NCI-H510A (cell line): ENCODE measurements around the gene RNF217.
A peak's percentile ranks its signal among the peaks of the same experiment; 100 is the strongest.
"Not testable (repeated sequence)": the region's sequence is repeated elsewhere in the genome, so short reads cannot be mapped to it uniquely, and the experiment has no call there.

ENCODE experiments used
- DNase-seq: peaks from one replicate; lab custom pipeline; 2025; lab: John Stamatoyannopoulos, UW

Gene RNF217

DNA sequence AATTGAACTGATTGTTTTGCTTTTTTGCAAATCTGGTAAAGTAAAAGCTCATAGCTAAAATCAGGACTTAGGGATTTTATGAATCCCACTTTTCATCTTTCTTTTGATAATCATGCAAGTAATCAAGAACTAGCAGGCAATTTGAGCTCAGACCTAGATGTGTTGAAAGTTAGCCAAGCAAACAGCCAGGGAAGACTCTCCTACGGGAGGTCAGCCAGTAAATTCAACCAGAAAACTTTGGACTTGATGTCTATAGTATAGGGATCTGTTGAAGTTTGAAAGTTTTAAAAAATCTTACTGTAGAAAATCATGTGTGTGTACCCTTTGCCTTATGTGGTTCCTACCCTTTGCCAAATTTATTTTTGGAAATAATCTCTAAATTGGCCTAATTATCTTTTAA, 96.3 kb downstream of the RNF217 start:
- DNase-seq: no peak

DNA sequence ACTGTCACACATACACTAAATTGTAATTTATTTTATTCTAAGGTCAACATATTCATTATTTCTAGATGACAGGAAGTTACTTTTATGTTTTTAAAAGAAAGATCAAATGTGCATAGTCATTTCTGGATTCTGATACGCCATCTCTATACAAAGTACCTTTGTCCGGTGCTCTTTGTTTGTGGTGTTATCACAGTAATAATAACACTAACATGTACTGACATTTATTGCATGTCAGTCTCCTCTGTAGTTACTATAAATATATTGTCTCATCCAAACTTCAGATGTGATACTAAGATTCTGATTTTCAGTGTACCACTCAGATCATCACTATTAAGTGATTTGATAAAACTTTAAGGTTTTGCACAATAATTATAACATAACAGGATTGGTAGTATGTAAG, 101.1 kb downstream of the RNF217 start:
- no peak for DNase-seq

DNA sequence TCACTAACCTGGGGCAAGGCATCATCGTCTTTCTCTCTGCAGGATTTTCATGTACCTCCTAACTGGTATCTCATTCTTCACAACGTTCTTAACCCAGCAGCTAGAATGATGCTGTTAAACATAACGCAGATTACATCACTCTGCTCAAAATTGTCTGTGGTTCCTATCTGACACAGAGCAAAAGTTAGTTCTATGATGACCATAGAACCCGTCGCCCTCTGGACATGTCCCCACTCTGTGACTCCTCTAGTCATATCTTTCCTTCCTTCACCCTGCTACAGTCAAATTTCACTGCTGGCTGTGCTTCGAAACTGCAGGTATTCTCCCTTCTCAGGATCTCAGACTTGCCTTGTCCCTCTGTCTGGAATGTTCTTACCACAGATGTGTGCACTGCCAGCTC, 103.9 kb downstream of the RNF217 start:
- DNase-seq: no peak

DNA sequence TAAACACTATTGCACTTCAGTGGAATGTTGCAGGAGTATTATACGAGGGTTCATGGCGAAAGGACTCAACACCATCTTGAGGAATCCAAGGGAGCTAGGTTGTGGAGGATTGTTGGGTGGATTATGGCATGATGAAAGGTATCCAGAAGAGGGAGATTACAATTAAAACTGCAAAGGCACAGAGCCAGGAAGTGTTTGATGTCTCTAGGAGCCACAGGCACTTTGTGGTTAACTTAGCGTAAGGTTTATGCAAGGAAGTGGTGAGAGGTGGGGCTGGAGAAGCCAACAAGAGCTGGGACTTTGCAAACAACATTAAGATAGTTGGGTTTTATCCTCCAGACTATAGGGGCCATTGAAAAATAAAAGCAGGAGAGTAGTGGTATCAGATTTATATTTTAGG, 104.7 kb downstream of the RNF217 start:
- no peak for DNase-seq

DNA sequence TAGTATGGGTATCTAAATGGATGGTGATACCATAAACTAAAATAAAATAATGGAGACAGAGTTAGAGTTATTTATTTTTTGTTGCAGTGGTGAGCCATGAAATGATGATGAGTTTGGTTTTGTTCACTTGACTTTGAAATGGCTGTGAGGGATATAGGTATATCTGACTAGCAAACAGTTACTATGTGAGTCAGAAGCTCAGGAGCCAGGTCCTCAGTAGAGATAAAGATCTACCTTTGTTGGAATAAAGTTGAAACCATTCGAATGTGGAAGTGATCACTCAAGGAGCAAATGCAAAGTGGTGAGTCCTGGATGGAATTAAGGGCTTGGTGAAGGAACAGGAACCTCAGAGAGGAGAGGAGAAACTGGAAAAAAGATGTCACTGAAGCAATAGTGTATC, 105.3 kb downstream of the RNF217 start:
- no peak for DNase-seq

DNA sequence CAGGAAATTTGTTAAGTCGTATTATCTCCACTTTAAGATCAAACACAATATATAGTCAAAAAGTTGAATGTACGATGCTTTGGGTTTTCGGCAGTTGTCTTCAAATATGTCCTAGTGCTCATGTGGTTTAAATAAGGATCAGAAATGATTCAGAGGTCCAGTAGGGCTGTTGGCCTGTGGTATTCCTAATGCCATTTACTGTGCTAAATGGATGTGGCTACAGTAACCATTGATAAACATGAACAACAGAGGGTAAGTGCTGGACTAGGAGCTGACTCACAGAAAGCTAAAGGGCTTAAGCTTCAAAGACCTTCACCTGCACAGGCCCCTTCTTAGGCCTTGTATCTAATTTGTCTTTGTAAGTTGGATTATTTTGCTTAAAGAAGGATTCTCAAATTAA, 110.8 kb downstream of the RNF217 start:
- no peak for DNase-seq

DNA sequence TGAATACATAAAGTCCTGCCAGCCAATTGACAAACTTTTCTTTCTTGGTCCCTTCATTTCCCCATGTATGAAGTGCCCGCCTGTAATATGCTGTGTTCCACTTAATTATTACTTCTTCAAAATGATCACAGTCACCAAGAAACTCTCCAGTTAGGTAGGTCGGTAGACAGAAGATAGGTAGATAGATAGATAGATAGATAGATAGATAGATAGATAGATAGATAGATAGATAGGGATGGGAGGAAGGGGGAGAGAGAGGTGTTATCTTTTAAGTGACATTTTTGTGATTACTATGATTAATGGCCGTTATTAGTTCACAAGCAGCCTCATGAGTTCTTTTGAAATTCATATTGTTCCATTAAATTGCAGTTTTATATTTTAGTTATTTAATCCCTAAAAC, 111.9 kb downstream of the RNF217 start:
- no peak for DNase-seq

DNA sequence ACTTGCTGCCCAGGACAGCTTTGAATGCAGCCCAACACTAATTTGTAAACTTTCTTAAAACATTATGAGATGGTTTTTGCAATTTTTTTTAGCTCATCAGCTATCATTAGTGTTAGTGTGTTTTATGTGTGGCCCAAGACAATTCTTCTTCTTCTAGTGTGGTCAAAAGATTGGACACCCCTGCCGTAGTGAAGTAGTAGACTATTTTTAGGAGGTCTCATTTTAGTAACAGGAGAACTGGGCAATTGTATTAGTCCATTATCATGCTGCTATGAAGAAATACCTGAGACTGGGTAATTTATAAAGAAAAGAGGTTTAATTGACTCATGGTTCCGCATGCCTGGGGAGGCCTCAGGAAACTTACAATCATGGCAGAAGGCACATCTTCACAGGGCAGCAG, 112.8 kb downstream of the RNF217 start:
- not testable (repeated sequence) for DNase-seq

DNA sequence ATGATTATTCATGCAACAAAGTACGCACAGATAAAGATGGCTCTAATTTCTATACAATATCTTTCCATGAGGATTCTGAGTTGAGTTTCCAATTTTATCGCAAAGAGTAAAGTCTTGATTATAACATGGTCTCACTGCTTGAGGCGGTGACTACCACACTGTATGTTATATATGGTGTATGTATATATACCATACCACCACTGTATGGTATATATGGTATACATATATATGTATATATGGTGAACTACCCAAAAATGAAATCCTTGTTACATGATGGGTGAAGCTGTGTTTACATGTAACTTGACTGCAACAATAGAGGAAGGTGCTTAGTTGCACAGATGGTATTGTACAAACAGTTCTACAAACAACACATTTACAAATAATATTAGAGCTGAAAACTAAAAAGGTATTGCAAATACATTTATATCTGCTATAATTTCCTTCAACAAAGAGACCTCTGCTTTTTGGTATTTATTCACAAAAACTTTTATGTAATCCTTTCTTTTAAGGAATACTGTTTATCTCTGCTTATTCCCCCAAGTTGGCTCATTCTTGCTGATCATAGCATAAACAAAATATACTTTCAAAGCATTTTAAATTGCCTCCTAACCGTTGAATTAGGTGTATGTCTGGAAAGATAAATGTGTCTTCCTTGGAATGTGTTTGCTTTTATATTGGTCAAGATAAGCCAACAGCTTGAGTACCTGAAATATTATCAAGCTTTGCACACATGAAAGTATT, 113.7 kb downstream of the RNF217 start:
- no peak for DNase-seq

DNA sequence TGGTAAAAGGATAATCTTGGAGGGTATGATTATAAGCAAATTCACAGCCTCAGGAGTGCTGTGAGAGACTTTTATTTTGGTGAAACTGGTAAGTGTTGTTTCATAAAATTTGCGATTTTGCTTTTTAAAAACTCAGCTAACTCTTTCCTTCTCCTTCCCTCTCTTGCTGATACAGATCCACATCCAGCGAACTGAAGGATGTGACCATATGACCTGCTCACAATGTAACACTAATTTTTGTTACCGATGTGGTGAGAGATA, 114.2 kb downstream of the RNF217 start:
- DNase-seq: no peak

DNA sequence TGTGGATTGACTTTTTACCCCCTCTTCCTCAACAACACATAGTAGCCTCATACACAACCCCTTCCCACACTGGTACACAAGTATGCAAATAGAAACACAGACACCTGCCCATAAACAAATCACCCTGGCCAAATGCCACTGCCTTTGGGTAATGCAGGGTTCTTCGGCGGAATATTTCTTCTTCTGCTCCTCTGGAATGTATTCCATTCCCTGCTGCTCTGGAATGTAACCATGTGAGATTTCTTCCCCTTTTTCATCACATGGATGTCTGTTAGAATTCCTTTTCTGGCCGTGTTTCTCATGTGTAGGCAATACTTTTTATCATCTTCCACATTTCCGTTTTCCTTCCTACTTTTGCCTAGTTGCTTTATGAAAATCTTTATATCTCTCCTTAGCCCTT, 115.2 kb downstream of the RNF217 start:
- DNase-seq: no peak

DNA sequence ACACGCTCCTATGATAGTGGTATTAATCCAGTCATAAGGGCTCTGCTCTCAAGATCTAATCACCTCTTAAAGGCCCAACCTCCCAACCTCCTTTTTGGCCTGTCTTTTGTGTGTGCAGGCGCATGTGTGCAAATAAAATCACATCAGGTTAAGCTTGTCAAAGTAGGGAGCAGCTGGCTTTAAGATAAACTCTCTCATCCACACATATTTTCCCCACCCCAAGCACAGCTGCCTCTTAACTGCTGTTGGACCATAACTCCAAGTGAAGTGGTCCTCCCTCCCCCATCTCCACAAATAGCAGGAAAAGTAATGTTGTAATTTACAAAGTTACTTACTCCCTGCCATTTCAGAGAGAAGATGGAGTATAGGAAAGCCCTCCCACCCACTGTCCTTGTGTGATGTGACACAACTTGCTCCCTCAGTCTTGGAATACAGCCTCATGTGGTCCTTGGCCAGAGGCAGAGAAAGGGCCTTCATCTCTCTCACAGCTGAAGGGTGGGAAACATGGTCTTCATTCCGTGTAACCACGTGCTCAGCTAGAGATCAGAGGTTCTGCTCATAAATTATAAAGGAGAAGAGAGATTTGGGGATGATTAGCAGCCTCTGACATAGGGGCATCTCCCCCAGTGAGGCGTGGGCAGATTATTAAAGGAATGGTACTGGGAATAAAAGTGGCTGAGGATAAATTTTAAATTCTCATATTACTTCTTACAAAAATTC, 116.5 kb downstream of the RNF217 start:
- peak; percentile 9 for DNase-seq

DNA sequence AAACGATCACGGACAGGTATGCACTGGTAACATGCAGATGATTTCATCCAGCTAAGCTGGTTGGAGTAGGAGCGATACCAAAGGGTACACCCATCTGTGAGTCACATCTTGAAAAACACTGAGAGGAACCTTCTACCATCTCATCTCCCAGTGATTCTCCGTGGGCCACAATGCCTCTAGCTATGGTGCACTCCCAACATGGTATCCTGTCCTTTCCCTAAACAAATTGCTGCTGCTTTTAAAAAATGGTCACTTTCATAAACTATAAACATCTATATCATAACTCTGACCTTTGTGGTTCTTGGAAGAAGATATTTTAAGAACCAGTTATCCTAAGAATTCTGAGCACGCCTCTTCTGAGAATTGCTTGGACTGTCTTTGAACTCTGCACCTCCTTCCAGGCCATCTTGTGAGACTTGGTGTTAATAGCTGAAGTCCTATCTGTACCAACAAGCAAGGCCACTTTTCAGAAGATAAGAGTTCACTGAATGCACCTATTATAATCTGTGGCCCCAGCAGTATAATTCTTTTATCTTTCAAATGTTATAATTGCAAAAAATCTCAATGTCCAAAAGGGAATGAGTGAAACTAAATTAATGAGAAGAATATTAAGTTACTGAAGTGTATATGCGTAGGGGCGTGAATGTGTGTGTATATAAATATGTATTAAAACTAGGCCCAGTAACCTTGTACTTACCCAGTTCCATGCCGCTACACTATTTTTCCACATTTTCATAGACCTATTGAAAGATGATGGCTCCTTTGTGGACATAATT, 120.9 kb downstream of the RNF217 start:
- no peak for DNase-seq

DNA sequence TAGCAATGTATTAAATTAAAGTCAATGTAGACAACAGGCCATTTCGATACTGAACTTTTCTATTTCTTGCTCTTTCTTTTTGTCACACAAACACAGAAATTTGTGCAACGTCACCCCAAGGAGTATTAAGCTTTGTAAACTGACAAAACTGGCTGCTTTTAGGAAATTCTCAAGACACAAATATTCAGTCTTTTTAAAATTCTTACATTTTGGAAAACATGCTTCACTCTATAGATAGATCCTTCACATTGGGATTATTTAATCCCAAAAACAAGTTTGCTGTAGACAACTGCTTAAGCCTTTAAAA, 121.4 kb downstream of the RNF217 start:
- no peak for DNase-seq

DNA sequence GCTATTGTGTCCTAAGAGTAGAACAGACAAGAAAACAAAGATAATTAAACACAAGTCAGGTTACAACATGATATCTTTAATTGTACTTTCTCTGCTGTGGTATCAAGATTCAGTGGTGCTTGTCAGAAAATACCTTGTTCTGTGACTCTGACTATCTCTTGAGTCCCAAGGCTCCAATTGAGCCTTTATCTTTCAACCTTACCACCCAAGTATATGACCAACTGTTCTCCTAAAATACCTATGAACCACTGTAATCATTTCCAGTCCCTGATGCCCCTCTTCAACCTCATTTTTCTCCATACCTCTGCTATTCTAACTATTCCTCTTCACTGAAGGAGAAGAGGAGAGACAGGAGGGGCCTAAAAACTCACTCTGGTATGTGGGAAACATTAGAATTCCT, 124.5 kb downstream of the RNF217 start:
- no peak for DNase-seq

DNA sequence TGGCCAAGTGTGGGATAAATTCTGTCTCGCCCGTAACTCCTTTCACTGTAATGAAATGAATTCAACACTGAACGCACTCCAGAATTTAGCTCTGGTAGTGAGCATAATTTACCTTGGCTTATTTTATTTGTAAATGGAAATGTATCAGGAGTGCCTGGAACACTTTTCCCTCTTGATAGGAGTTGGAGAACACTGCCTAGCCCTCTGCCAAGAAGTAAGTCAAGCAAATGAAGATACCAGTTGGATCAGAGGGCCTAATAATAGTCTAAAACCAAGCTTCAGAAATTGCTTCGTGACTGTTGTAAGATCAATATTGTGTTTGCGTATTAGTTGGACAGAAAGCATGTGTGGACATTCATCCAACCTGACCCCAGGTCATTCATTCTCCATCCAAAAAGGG, 126.7 kb downstream of the RNF217 start:
- no peak for DNase-seq

DNA sequence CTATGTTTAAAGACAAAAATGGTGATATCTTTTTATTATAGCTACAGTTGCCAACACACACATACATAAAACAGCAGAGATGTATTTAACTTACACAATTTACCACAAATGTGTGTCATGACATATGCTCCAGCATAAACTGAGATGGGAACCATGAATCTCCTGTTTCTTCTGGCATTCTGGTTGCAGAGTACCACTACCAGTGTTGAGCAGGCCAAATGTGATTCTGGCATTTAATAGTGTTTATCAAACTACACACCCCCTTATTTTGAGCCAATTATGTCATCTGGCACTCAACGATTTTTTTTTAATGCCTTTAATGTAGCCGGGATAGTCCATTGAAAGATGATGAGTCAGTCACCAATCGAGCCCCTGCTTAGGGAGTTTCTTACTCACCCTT, 132.3 kb downstream of the RNF217 start:
- no peak for DNase-seq

DNA sequence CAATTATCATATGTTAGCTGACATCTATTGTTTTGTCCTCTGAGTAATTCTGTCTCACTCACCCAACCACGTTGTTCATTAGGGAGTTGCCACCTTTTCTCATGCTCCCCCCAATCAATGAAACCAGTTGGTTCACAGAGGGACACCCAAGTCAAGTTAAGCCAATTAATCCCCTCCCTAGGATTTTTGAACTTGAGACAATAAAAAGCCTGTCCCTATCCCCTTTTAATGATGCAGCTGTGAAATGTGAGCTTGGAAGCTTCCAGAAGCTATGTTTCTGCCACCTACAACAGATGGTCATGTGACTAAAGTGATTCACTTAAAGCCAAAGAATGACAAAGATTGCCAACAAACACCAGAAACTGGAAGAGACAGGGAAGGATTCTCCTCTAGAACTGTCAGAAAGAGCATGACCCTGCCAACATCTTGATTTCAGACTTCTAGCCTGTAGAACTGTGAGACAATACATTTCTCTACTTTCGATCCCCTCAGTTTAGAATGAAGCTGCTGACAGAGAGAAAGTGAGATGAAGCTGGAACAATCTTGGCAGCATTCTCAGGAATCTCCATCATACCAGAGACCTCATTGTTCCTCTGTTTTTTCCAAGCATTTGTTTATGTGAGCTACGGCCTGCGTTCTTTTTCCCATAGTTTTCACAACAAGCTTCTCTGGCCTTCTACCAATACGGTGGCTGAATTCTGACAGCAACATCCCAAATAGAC, 133.5 kb downstream of the RNF217 start:
- DNase-seq: no peak

DNA sequence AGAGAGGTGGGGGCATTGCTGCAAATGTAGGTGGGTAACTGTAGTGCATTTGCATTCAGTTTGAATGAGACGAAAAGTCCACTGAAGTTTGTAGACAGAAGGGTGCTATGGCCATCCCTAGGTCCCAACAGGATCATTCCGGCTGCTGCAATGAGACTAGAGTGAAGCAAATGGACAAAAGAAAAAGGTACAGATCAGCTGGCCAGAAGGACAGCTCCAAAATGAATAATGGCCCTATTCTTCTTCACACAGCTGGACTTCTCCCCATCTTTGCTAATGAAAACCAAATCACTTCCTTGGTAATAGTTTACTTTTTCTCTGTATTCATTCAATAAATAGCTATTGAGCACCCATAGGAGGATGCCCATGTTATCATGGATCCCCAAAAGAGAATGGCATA, 134.9 kb downstream of the RNF217 start:
- no peak for DNase-seq

DNA sequence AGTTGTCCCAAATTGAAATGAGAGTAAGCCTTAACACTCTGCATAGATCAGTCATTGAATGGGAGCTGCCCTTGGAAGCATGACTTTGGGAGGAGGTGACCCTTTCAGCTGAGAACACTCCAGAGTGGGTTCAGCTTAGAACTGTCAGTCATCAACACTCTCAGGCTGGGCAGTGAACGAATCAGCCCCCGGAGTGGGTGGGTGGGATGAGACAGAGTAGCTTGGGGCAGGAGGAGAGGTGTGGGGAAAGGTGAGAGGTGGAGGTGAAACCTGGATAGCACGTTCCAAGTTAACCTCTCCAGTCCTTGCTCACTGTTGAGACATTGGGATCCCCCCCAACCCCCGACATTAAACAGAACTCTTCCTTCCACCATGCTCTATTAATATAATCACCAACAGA, 136.0 kb downstream of the RNF217 start:
- DNase-seq: no peak

DNA sequence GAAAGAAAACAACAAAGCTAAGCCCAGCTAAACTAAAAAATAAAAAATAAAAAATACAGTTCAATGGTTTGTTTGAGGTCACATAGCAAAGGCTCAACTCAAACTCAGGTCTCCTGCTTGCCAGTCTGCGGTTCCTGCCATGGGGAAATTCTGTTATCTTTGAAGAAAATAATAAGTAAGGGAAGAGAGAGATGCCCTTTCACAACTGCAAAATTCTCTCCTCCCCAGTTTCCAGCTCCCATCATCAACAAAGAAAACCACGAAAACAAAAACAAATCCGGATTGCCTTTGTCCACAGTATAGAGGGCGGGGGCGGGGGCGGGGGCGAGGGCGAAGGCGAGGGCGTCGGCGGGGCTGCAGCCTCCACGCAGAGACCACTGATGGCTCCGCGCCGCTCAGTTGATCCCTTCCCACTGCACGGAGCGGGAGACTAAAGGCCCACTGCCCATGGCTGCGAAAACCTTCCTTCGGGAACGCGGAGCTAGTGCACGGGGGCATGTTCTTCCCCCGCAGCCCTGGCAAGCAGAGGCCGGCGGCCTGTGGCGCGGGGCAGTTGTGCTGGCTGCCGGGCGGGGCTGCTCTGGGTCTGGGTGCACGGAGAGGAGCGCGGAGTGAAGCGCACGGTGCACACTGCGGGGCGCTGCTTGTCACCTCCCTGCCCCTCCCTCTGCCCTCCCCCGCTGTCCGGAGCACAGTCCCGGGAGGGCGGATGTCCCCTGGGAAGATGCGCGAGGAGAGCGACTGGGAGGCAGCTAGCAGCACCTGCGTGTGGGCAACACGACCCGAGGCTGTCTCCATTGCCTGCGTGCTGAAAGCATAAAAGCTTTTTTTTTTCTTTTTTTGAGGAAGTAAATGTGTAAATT, 137.2 kb downstream of the RNF217 start:
- peak; percentile 54 for DNase-seq

DNA sequence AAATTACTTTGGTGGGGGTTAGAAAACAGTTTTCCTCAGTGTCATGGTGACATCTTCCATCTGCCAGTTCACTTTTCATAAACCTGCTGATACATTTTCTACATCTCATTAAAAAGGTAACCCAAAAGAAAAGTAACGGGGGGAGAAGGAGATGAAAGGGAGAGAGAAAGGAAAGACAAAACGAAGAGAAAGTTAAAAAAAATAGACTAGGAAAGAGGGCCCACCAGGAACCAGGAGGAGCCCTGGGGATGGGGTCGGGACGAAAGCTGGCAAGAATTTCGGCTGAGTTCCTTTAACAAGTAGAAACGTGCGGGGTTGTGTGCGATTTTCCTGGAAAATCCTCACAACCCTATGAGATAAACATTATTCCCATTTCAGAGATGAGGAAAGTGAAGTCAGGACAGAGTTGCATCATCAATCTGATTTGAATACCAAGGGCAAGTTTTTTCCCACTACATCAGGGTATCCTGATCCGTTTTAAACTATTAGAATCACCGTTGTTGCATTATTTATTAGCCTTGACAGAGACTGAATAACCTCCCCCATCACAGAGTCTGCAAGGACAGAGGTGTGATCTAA, 137.9 kb downstream of the RNF217 start:
- DNase-seq: no peak
